Neutrophil (primary cell): Measurements from ENCODE around the gene ZNF655.
"Not testable (repeated sequence)": the region's sequence is repeated elsewhere in the genome, so short reads cannot be mapped to it uniquely, and the experiment has no call there.

Experiments used
- H3K27ac ChIP-seq: fragments of 200-600 bp; sonication (generic); 2 replicates; pipeline ENCODE4 v1.5.1; 2016; ENCODE audit warnings: mild to moderate bottlenecking, moderate library complexity
- H3K27me3 ChIP-seq: fragments of 200-600 bp; sonication (generic); 2 replicates; pipeline ENCODE4 v1.6.0; 2016; ENCODE audit warnings: mild to moderate bottlenecking
- H3K36me3 ChIP-seq: fragments of 200-600 bp; sonication (generic); 2 replicates; pipeline ENCODE4 v1.5.1; 2017
- H3K4me1 ChIP-seq, 2 experiments: fragments of 200-600 bp in 1 of 2; sonication (generic) in 1 of 2; 1 replicate in 1 of 2; 2 replicates in 1 of 2; pipeline versions ENCODE4 v1.5.1 to v1.6.1; 2013 to 2016; ENCODE audit warnings: low read depth in 1 of 2, low read length in 1 of 2, mild to moderate bottlenecking in 1 of 2, moderate library complexity in 1 of 2; ENCODE audit not compliant: control insufficient read depth in 1 of 2, insufficient read depth in 1 of 2
- H3K4me3 ChIP-seq, 2 experiments: fragments of 200-600 bp in 1 of 2; sonication (generic) in 1 of 2; 1 replicate in 1 of 2; 2 replicates in 1 of 2; pipeline ENCODE4 v1.5.1; 2013 to 2016; ENCODE audit warnings: low read depth in 1 of 2, low read length in 1 of 2, mild to moderate bottlenecking in 1 of 2, moderate library complexity in 1 of 2
- H3K9me3 ChIP-seq: fragments of 200-600 bp; sonication (generic); 2 replicates; pipeline ENCODE4 v1.5.1; 2016
- TF ChIP-seq, protein P1 (sequence below): fragments of 200-600 bp; sonication (generic); IDR thresholded peaks from 2 replicates; pipeline ENCODE4 v1.5.1; 2016; ENCODE audit warnings: antibody characterized with exemption

Gene ZNF655

DNA sequence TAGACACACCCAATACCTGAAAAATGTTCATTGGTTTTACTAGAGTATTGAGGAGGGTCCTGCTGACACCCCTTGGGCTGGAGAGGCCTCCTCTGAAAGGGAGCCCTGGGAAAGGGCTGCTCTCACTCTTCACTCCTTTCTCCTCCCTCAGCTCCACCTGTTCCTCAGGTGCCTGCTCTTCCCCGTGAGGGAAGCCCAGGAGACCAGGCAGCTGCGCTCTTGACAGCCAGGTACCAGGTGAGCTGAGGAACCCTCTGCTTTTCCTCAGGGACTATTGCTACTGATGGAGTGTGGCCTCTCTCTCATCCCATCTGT is 3.3 kb downstream of the ZNF655 start:
- no peaks in the 10 kb centered on the region for H3K9me3 ChIP-seq
- no peak overlapping the region for H3K4me3 ChIP-seq
- H3K27me3 ChIP-seq, result no peaks in the 10 kb centered on the region
- no peak overlapping the region for H3K27ac ChIP-seq
- peaks cover 65% of the 10 kb centered on the region for H3K36me3 ChIP-seq
- TF ChIP-seq, protein P1, sequence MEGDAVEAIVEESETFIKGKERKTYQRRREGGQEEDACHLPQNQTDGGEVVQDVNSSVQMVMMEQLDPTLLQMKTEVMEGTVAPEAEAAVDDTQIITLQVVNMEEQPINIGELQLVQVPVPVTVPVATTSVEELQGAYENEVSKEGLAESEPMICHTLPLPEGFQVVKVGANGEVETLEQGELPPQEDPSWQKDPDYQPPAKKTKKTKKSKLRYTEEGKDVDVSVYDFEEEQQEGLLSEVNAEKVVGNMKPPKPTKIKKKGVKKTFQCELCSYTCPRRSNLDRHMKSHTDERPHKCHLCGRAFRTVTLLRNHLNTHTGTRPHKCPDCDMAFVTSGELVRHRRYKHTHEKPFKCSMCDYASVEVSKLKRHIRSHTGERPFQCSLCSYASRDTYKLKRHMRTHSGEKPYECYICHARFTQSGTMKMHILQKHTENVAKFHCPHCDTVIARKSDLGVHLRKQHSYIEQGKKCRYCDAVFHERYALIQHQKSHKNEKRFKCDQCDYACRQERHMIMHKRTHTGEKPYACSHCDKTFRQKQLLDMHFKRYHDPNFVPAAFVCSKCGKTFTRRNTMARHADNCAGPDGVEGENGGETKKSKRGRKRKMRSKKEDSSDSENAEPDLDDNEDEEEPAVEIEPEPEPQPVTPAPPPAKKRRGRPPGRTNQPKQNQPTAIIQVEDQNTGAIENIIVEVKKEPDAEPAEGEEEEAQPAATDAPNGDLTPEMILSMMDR, result no peak
- peaks cover 22% of the 10 kb centered on the region in 2 experiments for H3K4me1 ChIP-seq

DNA sequence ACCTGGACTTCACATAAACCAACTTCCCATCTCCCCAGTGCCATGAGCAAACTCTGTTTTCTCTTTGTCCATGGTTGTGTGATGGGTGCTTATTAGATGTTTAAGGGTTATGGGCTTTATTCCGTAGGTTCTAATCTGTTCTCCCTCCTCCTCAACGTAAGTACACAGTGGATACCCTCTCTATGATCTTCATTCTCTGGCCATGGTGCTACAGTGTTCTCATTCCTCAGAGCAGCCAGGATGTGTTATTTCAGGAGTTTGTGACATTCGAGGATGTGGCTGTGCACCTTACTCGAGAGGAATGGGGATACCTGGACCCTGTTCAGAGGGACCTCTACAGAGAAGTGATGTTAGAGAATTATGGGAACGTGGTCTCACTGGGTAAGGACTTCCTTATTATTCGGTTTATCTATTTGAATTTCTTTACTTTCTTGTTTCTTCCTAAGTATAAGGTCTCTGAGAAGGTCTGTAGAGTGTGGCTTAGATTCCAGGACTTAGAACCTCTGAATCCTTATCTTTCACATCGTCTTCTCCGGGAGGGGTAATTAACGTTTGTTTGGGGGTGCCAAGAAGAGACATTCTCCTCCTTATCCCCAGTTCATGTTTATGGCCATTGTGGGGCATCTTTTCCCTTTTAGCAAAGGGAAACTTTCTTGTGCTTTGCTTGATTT is 3.8 kb downstream of the ZNF655 start:
- H3K27ac ChIP-seq, result no peak overlapping the region
- H3K4me3 ChIP-seq, result no peak overlapping the region
- TF ChIP-seq, protein P1, result no peak
- H3K36me3 ChIP-seq, result peaks cover 71% of the 10 kb centered on the region
- peaks cover 16 to 17% of the 10 kb centered on the region in 2 experiments for H3K4me1 ChIP-seq
- H3K9me3 ChIP-seq, result no peaks in the 10 kb centered on the region
- H3K27me3 ChIP-seq, result no peaks in the 10 kb centered on the region

DNA sequence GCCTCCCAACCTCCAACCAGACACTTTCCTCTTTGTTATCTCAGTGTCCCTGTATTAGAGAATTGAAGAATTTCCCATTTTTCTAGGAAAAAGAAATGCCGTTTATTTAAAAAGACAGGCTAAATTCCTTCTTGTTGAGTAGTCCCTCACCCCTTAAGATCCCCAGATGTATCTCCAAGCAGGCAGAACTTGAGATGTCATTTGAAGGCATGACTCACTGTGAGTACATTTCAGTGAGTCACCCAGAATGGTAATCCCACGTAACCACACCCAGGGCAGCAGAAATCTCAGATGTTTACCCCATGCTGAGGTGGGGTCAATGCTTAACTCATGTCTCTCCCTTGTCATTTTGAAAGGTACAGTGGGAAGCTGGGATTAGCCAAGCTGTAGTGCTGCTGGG is 4.4 kb downstream of the ZNF655 start:
- H3K4me1 ChIP-seq, result peaks cover 11 to 12% of the 10 kb centered on the region in 2 experiments
- TF ChIP-seq, protein P1, result no peak
- no peak overlapping the region for H3K27ac ChIP-seq
- H3K4me3 ChIP-seq, result no peak overlapping the region
- peaks cover 76% of the 10 kb centered on the region for H3K36me3 ChIP-seq
- no peaks in the 10 kb centered on the region for H3K9me3 ChIP-seq
- no peaks in the 10 kb centered on the region for H3K27me3 ChIP-seq

DNA sequence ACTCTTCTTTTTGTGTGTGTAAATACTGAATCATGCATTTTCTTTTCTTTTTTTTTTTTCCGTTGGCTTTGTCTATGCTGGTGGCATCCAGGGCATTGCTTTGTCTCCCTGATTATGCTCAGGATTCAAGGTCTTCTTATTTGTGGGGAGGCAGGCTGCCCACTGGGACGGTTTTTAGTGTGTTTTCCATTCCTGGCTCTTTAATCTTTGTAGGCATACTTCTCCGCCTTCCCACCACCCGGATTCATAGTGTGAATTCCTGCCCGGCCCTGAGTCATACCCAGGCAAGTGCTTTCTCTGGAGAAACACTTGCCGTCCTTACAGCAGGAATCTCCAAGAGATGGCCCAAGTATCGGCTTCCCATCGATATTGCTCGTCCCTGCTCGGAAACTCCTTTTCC is 5.2 kb downstream of the ZNF655 start:
- Histone ChIP-seq H3K27me3 (no peaks in the 10 kb centered on the region), H3K36me3 (peaks cover 81% of the 10 kb centered on the region), H3K27ac (no peak overlapping the region), H3K4me3 (no peak overlapping the region), H3K9me3 (no peaks in the 10 kb centered on the region), H3K4me1 (peaks cover 8 to 10% of the 10 kb centered on the region in 2 experiments)
- TF ChIP-seq, protein P1, result no peak

DNA sequence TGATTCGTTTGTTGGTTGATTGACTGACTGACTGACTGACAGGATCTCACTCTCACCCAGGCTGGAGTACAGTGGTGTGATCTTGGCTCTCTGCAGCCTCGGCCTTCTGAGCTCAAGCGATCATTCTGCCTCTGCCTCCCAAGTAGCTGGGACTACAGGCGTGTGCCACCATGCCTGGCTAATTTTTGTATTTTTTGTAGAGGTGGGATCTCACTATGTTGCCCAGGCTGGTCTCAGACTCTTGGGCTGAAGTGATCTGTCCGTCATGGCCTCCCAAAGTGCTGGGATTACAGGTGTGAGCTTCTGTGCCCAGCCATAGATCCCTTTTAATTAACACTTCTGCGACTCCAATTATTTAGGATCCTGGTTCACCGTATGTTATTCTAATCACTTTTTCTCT is 10.3 kb downstream of the ZNF655 start:
- not testable (repeated sequence) for H3K4me1 ChIP-seq, H3K4me3 ChIP-seq, H3K9me3 ChIP-seq, H3K27me3 ChIP-seq, H3K27ac ChIP-seq
- H3K36me3 ChIP-seq, result peaks cover 91% of the 10 kb centered on the region

DNA sequence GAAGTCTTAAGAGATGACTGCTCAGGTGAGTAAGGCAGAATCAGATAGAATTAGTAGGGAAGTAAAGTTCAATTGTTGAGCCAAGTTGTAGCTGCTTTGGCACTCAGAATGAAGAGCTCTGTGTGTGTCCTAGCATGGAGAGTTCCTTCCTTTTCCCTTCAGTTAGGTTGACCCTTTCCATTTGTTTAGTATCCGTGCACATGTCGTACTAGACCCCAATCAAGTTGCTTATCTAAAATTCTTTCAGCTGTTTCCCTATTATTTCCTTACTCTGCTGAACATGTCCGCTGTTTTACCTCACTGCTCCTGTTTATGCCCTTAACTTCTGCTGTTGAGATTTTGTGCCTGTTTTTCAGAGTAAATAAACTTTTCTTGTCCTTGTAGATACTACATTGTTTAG is 13.3 kb downstream of the ZNF655 start:
- no peaks in the 10 kb centered on the region for H3K9me3 ChIP-seq
- no peaks in the 10 kb centered on the region for H3K27me3 ChIP-seq
- H3K27ac ChIP-seq, result no peak overlapping the region
- no peak overlapping the region for H3K4me3 ChIP-seq
- H3K4me1 ChIP-seq, result no peaks in the 10 kb centered on the region
- TF ChIP-seq, protein P1, result no peak
- H3K36me3 ChIP-seq, result peaks cover 62% of the 10 kb centered on the region
